Thoracic aorta (tissue), 2 donors: ENCODE measurements around the gene AGGF1. TPM values are rescaled to one million over a fixed set of nuclear protein-coding genes. Genes with fewer than 3 reads are reported as not detected.

Experiments
- ATAC-seq: fragments of 150-250 bp; one replicate; pipeline ENCODE4 v1.8.0; 2017; ENCODE audit warnings: low read depth; ENCODE audit not compliant: insufficient number of reproducible peaks, low FRiP score
- DNase-seq: peaks from one replicate; pipeline ENCODE4 v3.0.0-alpha.2; 2020; ENCODE audit warnings: low spot score
- H3K27ac ChIP-seq, 2 donors: fragments of 200-600 bp; sonication (generic); 1 replicate in 1 of 2; 2 replicates in 1 of 2; pipeline ENCODE4 v1.5.1; 2016; ENCODE audit warnings: mild to moderate bottlenecking in 2 of 2, moderate library complexity in 2 of 2
- H3K27me3 ChIP-seq: fragments of 200-600 bp; sonication (generic); replicated peaks from 2 replicates; pipeline ENCODE4 v1.6.0; 2016; ENCODE audit warnings: mild to moderate bottlenecking; ENCODE audit not compliant: insufficient read depth
- H3K36me3 ChIP-seq: fragments of 200-600 bp; sonication (generic); one replicate; pipeline ENCODE4 v1.5.1; 2016
- H3K4me1 ChIP-seq, 2 donors: fragments of 200-600 bp; sonication (generic); 1 replicate in 1 of 2; 2 replicates in 1 of 2; pipeline versions ENCODE4 v1.5.1 to v1.6.0; 2016; ENCODE audit warnings: low read depth in 2 of 2, mild to moderate bottlenecking in 1 of 2; ENCODE audit not compliant: control insufficient read depth in 1 of 2
- H3K4me3 ChIP-seq: fragments of 200-600 bp; sonication (generic); 2 replicates; pipeline ENCODE4 v1.5.1; 2016; ENCODE audit warnings: mild to moderate bottlenecking
- H3K9me3 ChIP-seq: fragments of 200-600 bp; sonication (generic); 2 replicates; pipeline ENCODE4 v1.5.1; 2016
- CTCF ChIP-seq: fragments of 200-600 bp; sonication (generic); IDR thresholded peaks from one replicate; pipeline ENCODE4 v1.5.1; 2019; ENCODE audit warnings: antibody characterized with exemption
- total RNA-seq, 2 donors: library from RNA; depleted of rRNA; stranded (reverse); fragments of >200 nt; gene quantifications; one replicate each; pipeline versions ENCODE4 v1.1.0 to v1.2.3, GENCODE V29; 2016

The AGGF1 gene
- total RNA-seq, 2 donors from 2014 or later, result 24.1 to 26.0 TPM

DNA sequence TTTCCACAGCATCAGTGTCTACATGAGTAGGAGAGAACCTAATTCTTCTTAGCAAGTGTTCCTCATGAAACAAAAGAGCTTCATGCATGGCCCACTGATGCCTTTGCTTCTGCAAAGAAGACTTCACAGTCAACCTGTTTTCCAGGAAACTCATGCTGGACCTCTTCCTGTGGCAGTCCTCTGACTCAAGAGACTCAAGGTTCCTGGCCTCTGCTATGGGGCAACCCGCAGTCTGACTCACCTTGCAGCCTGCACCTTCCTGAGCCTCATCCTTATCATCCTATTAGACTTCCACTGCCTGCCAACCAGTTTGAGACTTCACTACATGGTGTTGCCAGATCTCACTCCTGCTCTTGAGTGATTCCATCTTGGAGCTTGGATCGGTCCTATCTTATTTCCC is 17.6 kb upstream of the AGGF1 start:
- TF ChIP-seq CTCF, result no peak
- H3K36me3 ChIP-seq, result no peaks in the 10 kb centered on the region
- no peak overlapping the region for H3K4me3 ChIP-seq
- ATAC-seq (no peak), DNase-seq (no peak)
- no peaks in the 10 kb centered on the region for H3K27me3 ChIP-seq
- no peak overlapping the region for H3K27ac ChIP-seq
- H3K9me3 ChIP-seq, result no peaks in the 10 kb centered on the region
- no peaks in the 10 kb centered on the region for H3K4me1 ChIP-seq

DNA sequence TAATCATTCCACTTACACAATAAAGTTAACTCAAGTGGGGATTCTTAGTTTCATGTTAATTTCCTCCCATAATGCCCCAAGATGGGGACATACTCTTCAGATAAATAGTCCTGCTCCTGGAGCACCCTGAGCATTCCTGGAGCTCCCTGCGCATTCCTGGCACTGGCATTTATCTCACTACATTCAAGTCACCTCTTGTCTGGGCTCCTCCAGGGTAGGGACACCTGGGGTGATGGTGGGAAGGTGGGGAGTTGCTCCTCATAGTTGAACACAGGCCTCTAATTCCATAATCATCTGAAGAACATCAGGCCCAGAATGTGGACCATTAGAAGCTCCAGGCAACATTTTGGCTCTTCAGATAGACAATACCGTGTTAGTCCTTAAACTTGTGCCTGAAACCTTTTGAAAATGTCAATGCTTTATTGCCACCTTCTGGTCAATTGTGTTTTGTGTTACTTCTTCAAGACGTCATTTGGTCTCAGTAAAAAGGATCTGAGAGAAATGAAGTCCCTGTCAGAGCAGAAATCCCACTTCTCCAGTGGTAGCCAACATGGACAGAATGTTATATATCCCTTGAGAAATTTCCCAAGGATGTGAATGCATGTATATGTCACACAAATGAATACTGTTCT is 14.2 kb upstream of the AGGF1 start:
- peak; percentile 24 for TF ChIP-seq CTCF
- no peak for DNase-seq
- no peak for ATAC-seq

GRCh38 chr5:77016962-77017361 is 13.2 kb upstream of the AGGF1 start:
- ATAC-seq (no peak), DNase-seq (no peak)
- H3K27me3 ChIP-seq, result no peaks in the 10 kb centered on the region
- no peaks in the 10 kb centered on the region for H3K9me3 ChIP-seq
- H3K4me1 ChIP-seq, result no peaks in the 10 kb centered on the region
- H3K36me3 ChIP-seq, result no peaks in the 10 kb centered on the region
- H3K4me3 ChIP-seq, result no peak overlapping the region
- no peak for TF ChIP-seq CTCF
- H3K27ac ChIP-seq, result no peak overlapping the region

More for the DNA sequence above, 14.2 kb upstream of the AGGF1 start:
- no peaks in the 10 kb centered on the region for H3K36me3 ChIP-seq
- no peak overlapping the region for H3K4me3 ChIP-seq
- no peaks in the 10 kb centered on the region for H3K4me1 ChIP-seq
- no peaks in the 10 kb centered on the region for H3K9me3 ChIP-seq
- H3K27me3 ChIP-seq, result no peaks in the 10 kb centered on the region
- H3K27ac ChIP-seq, result no peak overlapping the region

DNA sequence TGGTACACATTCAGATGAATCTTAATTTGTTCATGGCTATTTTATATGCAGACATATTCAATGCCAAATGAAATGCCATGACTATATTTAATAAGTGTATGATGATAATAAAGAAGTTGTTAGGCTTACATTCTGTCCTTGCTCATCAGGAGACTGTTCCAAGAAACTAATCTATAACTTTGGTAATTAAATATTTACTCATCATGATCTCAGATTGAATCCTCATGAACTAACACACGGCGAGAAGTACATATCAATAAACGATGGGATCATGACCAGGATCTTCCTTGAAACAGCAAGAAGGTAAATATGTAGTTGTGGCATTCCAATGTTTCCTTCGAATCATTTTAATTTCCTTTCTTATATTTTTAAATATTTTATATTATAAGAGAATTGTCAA is 12.5 kb upstream of the AGGF1 start:
- Histone ChIP-seq H3K9me3 (no peaks in the 10 kb centered on the region), H3K4me3 (no peak overlapping the region), H3K27ac (no peak overlapping the region), H3K36me3 (no peaks in the 10 kb centered on the region), H3K27me3 (no peaks in the 10 kb centered on the region), H3K4me1 (no peaks in the 10 kb centered on the region)
- DNase-seq (no peak), ATAC-seq (no peak)
- TF ChIP-seq CTCF, result no peak

- ATAC-seq (no peak), DNase-seq (no peak)
- H3K4me3 ChIP-seq, result no peak overlapping the region
- H3K4me1 ChIP-seq, result no peaks in the 10 kb centered on the region
- no peak overlapping the region for H3K27ac ChIP-seq
- no peaks in the 10 kb centered on the region for H3K27me3 ChIP-seq
- H3K9me3 ChIP-seq, result no peaks in the 10 kb centered on the region
- no peak for TF ChIP-seq CTCF
- H3K36me3 ChIP-seq, result no peaks in the 10 kb centered on the region
These were observed 7.4 kb upstream of the AGGF1 start for GRCh38 chr5:77022511-77023417.
